HepG2 (cell line): ENCODE results near the gene LGALS4. TPM values are rescaled to one million over a fixed set of nuclear protein-coding genes. Genes with fewer than 3 reads are reported as not detected.

Experiments
- AGO2 ChIP-seq: fragments of 200-400 bp; formaldehyde crosslinking; optimal IDR thresholded peaks from 2 replicates; pipeline ENCODE3; 2017; ENCODE audit warnings: mild to moderate bottlenecking, low read depth, low read length, moderate library complexity
- GZF1 ChIP-seq: sonication (generic); formaldehyde crosslinking; IDR thresholded peaks from 2 replicates; pipeline ENCODE4 v1.5.1; 2020; ENCODE audit warnings: mild to moderate bottlenecking, missing genetic modification reagents
- MTF1 ChIP-seq: sonication (generic); formaldehyde crosslinking; IDR thresholded peaks from 2 replicates; pipeline ENCODE4 v1.5.0; 2020; ENCODE audit warnings: missing genetic modification reagents
- NKX3-1 ChIP-seq: sonication (generic); formaldehyde crosslinking; IDR thresholded peaks from 2 replicates; pipeline ENCODE4 v1.5.0; 2020; ENCODE audit warnings: missing genetic modification reagents
- NRL ChIP-seq: sonication (generic); formaldehyde crosslinking; IDR thresholded peaks from 2 replicates; pipeline ENCODE4 v1.5.0; 2020; ENCODE audit warnings: missing genetic modification reagents, mild to moderate bottlenecking, moderate library complexity, borderline replicate concordance
- PAF1 ChIP-seq: IDR thresholded peaks from 2 replicates; pipeline ENCODE4 v1.6.1; 2016; ENCODE audit warnings: missing genetic modification reagents, missing compliant biosample characterization
- PCBP1 ChIP-seq: fragments of 200-400 bp; formaldehyde crosslinking; IDR thresholded peaks from 2 replicates; pipeline ENCODE4 v1.6.1; 2017; ENCODE audit warnings: mild to moderate bottlenecking, low read depth, low read length, borderline replicate concordance
- POLR2AphosphoS5 ChIP-seq: IDR thresholded peaks from 2 replicates; pipeline ENCODE4 v1.6.1; 2012; ENCODE audit warnings: low read depth, low read length
- PRDM10 ChIP-seq: sonication (generic); formaldehyde crosslinking; IDR thresholded peaks from 2 replicates; pipeline ENCODE4 v1.4.0; 2020; ENCODE audit warnings: low read depth, missing genetic modification reagents
- REPIN1 ChIP-seq: sonication (generic); formaldehyde crosslinking; IDR thresholded peaks from 2 replicates; pipeline ENCODE4 v1.8.0; 2022; ENCODE audit warnings: missing genetic modification reagents, low read depth, mild to moderate bottlenecking, borderline replicate concordance
- SOX13 ChIP-seq, 3 experiments: fragments of 450-650 bp in 1 of 3; sonication (generic) in 1 of 3; formaldehyde crosslinking in 1 of 3; IDR thresholded peaks in 2 of 3; conservative IDR thresholded peaks in 1 of 3; 2 replicates each; pipeline versions ENCODE4 v1.5.0 to v1.6.1; 2016 to 2020; ENCODE audit warnings: antibody characterized with exemption in 1 of 3, mild to moderate bottlenecking in 1 of 3, missing compliant biosample characterization in 1 of 3, missing genetic modification reagents in 1 of 3, moderate library complexity in 1 of 3
- TRIM22 ChIP-seq: fragments of 450-650 bp; IDR thresholded peaks from 2 replicates; pipeline ENCODE4 v1.6.1; 2017
- ZBED4 ChIP-seq: sonication (generic); formaldehyde crosslinking; IDR thresholded peaks from 2 replicates; pipeline ENCODE4 v1.4.0; 2020; ENCODE audit warnings: missing genetic modification reagents, borderline replicate concordance
- ZNF317 ChIP-seq: sonication (generic); formaldehyde crosslinking; IDR thresholded peaks from 2 replicates; pipeline ENCODE4 v1.5.0; 2020; ENCODE audit warnings: mild to moderate bottlenecking, missing genetic modification reagents
- ZNF451 ChIP-seq: sonication (generic); formaldehyde crosslinking; IDR thresholded peaks from 2 replicates; pipeline ENCODE4 v1.5.0; 2020; ENCODE audit warnings: mild to moderate bottlenecking, missing genetic modification reagents
- ZNF563 ChIP-seq: sonication (generic); formaldehyde crosslinking; IDR thresholded peaks from 2 replicates; pipeline ENCODE4 v1.8.0; 2022; ENCODE audit warnings: mild to moderate bottlenecking, moderate library complexity, missing genetic modification reagents
- ZNF75D ChIP-seq: sonication (generic); formaldehyde crosslinking; IDR thresholded peaks from 2 replicates; pipeline ENCODE4 v1.8.1; 2023; ENCODE audit warnings: missing genetic modification reagents, mild to moderate bottlenecking, borderline replicate concordance
- ZNF839 ChIP-seq: sonication (generic); formaldehyde crosslinking; IDR thresholded peaks from 2 replicates; pipeline ENCODE4 v1.4.0; 2020; ENCODE audit warnings: missing genetic modification reagents, mild to moderate bottlenecking, borderline replicate concordance
- ZNF878 ChIP-seq: sonication (generic); formaldehyde crosslinking; IDR thresholded peaks from 2 replicates; pipeline ENCODE4 v1.8.1; 2023; ENCODE audit warnings: mild to moderate bottlenecking, missing genetic modification reagents, moderate library complexity
- polyA plus RNA-seq, 8 experiments: library from polyadenylated mRNA; depleted of rRNA in 3 of 8; stranded (reverse) in 7 of 8; unstranded in 1 of 8; fragments of >200 nt; fragmentation: Illumina TruSeq in 4 of 8; extraction: Trizol in 4 of 8; gene quantifications; 2 replicates each; pipeline versions ENCODE4 v1.2.1 to v1.2.3, GENCODE V29; 2011 to 2016; ENCODE audit warnings: low read depth in 4 of 8, missing spikeins in 1 of 8, mixed read lengths in 1 of 8; ENCODE audit not compliant: insufficient read depth in 1 of 8
- total RNA-seq, 5 experiments: library from RNA; depleted of rRNA; stranded (reverse); fragments of >200 nt; fragmentation: Illumina TruSeq; extraction: Trizol; gene quantifications; 2 replicates each; pipeline ENCODE4 v1.2.3, GENCODE V29; 2016; ENCODE audit warnings: low read depth in 1 of 5

The LGALS4 gene
- total and polyA plus RNA-seq, 2 of the 13 experiments (the other 11 are each of a cell fraction or from before 2014, with no cell fraction given), result 0.24 to 0.71 TPM

DNA sequence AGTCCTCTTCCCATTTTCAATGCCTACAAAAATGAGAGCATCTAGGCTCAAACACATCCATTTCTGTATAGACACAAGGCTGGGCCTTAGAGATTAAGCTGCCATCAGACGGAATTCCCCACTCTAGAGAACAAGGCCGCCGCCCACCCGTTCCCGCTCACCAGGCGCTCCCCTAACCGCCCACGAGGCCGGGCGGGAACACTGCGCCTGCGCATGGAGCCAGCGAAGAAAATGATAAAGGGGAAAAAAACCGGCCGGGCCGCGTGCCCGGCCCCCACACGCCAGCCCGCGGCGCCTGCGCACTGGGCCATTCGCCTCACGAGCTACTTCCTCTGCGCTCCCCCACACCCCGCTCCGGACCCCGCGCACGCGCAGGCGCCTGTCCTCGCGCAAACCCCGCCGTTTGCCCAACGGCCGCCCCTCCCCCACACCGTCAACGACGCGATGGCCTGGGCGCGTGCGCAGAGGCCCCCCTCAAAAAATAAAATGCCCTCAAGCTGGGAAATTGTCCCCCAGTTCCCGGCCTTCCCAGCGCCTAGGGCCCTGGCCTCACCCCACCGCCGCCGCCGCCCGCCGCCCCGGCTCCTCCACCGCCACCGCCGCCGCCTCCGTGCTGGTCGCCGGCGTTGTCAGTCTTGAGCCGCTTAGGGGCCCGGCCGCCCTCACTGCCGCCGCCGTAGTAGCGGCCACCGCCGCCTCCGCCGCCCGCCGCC lies 36.6 kb upstream of the LGALS4 start (continued):
- no peak for TF ChIP-seq TRIM22
- no peak; the same call in 1 of the 2 replicates for TF ChIP-seq NKX3-1 (CRISPR knock-in tag)
- peak; percentile 88; the same call in 1 of the 2 replicates for TF ChIP-seq ZNF563 (CRISPR knock-in tag)
- TF ChIP-seq GZF1 (CRISPR knock-in tag), result peak; percentile 45; the same call in 1 of the 2 replicates
- TF ChIP-seq ZNF451 (CRISPR knock-in tag), result peak; percentile 72; the same call in 1 of the 2 replicates
- TF ChIP-seq ZBED4 (CRISPR knock-in tag), result no peak
- TF ChIP-seq PRDM10, result peak; percentile 8; the same call in 1 of the 2 replicates
- TF ChIP-seq ZNF878, result no peak
- no peak; the same call in 1 of the 2 replicates for TF ChIP-seq NRL (CRISPR knock-in tag)
- no peak for TF ChIP-seq ZNF317 (CRISPR knock-in tag)
- no peak for TF ChIP-seq ZNF839 (CRISPR knock-in tag)
- TF ChIP-seq SOX13 (IDR thresholded peaks at IDR 0.05), result no peak
- peak in 1 of 2 experiments; percentile 13; a peak in 1 of 4 replicates for TF ChIP-seq SOX13 (CRISPR knock-in tag; conservative IDR thresholded peaks at IDR 0.05 in 1 of 2, IDR thresholded peaks at IDR 0.05 in 1 of 2)
- peak; percentile 51; the same call in 1 of the 2 replicates for TF ChIP-seq POLR2AphosphoS5
- TF ChIP-seq REPIN1 (CRISPR knock-in tag), result no peak
- TF ChIP-seq AGO2, result peak; percentile 93
- no peak for TF ChIP-seq PAF1 (CRISPR knock-in tag)
- TF ChIP-seq PCBP1, result no peak
- no peak for TF ChIP-seq ZNF75D (CRISPR knock-in tag)
- no peak for TF ChIP-seq MTF1 (CRISPR knock-in tag)
